ENCODE measurements around the gene FOXK1. TPM values are rescaled to one million over a fixed set of nuclear protein-coding genes. Genes with fewer than 3 reads are reported as not detected.

FOXK1 gene
- total and polyA plus RNA-seq, 9 of the 15 experiments (the other 6 are each of a cell fraction or from before 2014, with no cell fraction given): 0.32 to 45.5 (median 8.1) TPM

GRCh38 chr7:4659551-4660286 is 22.4 kb upstream of the FOXK1 start:
- peaks cover 6% of the 10 kb centered on the region; the same call in 1 of the 2 replicates for H3K9me3 ChIP-seq (replicated peaks; ENCODE audit: control insufficient read depth, insufficient read depth, low read depth, low read length)
- H3K27me3 ChIP-seq (ENCODE audit: control insufficient read depth in 2 of 2, insufficient read depth in 2 of 2, low read length in 2 of 2): no peaks in the 10 kb centered on the region
- no peaks in the 10 kb centered on the region for H3K9me1 ChIP-seq (ENCODE audit: control insufficient read depth, insufficient read depth, low read length)
- no peaks in the 10 kb centered on the region for H3K4me1 ChIP-seq (replicated peaks in 1 of 2; ENCODE audit: control insufficient read depth in 2 of 2, insufficient read depth in 2 of 2, low read length in 2 of 2)
- H3K79me2 ChIP-seq (ENCODE audit: control insufficient read depth, insufficient read depth, low read length): no peaks in the 10 kb centered on the region
- no peaks in the 10 kb centered on the region for H3K36me3 ChIP-seq (ENCODE audit: control insufficient read depth, insufficient read depth, low read length)
- 8% methylated on average over 2 of the region's 2 CpGs for WGBS (ENCODE audit: insufficient coverage, low coverage, missing lambda C conversion rate)
- no peak overlapping the region for H3K4me2 ChIP-seq (ENCODE audit: insufficient read depth, low read length)
- DNase-seq (ENCODE audit: extremely low read depth in 1 of 4, low spot score in 3 of 4) (peak in 2 of 4 experiments; percentile 22 to 42), FAIRE-seq (no peak), ATAC-seq (peak; percentile 61; the same call in 2 of the 3 replicates)
- no peak overlapping the region for H3K4me3 ChIP-seq
- intact Hi-C loops (cut with micrococcal nuclease) (no loop called here), in situ Hi-C loops (cut with MboI) (no loop called here)
- CTCF ChIA-PET (ENCODE audit: low intra/inter-chr PET ratio): no interaction called here
- H3K9ac ChIP-seq (ENCODE audit: insufficient read depth in 1 of 2, low read depth in 2 of 2, low read length in 2 of 2): no peak overlapping the region
- no TSS peak for BruUV-seq (replicated peaks)
- H4K20me1 ChIP-seq (replicated peaks; ENCODE audit: control insufficient read depth, insufficient read depth, low read length): no peaks in the 10 kb centered on the region
- H3K27ac ChIP-seq (ENCODE audit: extremely low read depth, low read depth, low read length): no peak overlapping the region
- no peak overlapping the region for H2AFZ ChIP-seq (ENCODE audit: low read depth, low read length)
- POLR2A ChIA-PET: interaction anchor here (0.7 to 1.4 kb wide), 4 partner anchors 9 to 20 kb away, joined by 3 to 4 read pairs (median 4); no protein-coding TSS in a partner anchor
- TF ChIP-seq PREB (CRISPR knock-in tag; IDR thresholded peaks at IDR 0.05) (no peak), EHMT2 (IDR thresholded peaks at IDR 0.05) (peak; percentile 88), GABPB1 (CRISPR knock-in tag; IDR thresholded peaks at IDR 0.05) (peak; percentile 50; the same call in 1 of the 2 replicates), KDM4B (IDR thresholded peaks at IDR 0.05; ENCODE audit: borderline replicate concordance in 2 of 2, low read depth in 1 of 2) (no peak), CREB1 (IDR thresholded peaks at IDR 0.05) (no peak), CREB1 (CRISPR knock-in tag; IDR thresholded peaks at IDR 0.05) (no peak), NCOA1 (IDR thresholded peaks at IDR 0.05; ENCODE audit: low read depth) (no peak), ZNF668 (CRISPR knock-in tag; IDR thresholded peaks at IDR 0.05) (no peak), FUS (optimal IDR thresholded peaks at IDR 0.05; ENCODE audit: low read depth, low read length) (no peak), HNRNPL (IDR thresholded peaks at IDR 0.05; ENCODE audit: low read depth, low read length) (no peak), FIP1L1 (IDR thresholded peaks at IDR 0.05; ENCODE audit: low read depth, low read length, poor library complexity, severe bottlenecking) (no peak)
- TF ChIP-seq, protein P1, sequence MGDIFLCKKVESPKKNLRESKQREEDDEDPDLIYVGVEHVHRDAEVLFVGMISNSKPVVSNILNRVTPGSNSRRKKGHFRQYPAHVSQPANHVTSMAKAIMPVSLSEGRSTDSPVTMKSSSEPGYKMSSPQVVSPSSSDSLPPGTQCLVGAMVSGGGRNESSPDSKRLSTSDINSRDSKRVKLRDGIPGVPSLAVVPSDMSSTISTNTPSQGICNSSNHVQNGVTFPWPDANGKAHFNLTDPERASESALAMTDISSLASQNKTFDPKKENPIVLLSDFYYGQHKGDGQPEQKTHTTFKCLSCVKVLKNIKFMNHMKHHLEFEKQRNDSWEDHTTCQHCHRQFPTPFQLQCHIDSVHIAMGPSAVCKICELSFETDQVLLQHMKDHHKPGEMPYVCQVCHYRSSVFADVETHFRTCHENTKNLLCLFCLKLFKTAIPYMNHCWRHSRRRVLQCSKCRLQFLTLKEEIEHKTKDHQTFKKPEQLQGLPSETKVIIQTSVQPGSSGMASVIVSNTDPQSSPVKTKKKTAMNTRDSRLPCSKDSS (IDR thresholded peaks at IDR 0.05; ENCODE audit: low read depth, partially characterized antibody): peak; percentile 16

Data from K562 (cell line).